Parathyroid adenoma (tissue), 2 donors: ENCODE measurements around the gene PNKP.

Experiments
- H2AFZ ChIP-seq: fragments of 300-600 bp; sonication (generic); one replicate; pipeline ENCODE4 v1.7.0; 2017; ENCODE audit warnings: antibody characterized with exemption, mild to moderate bottlenecking
- H3K27ac ChIP-seq: fragments of 300-600 bp; sonication (generic); one replicate; pipeline ENCODE4 v1.7.0; 2017
- H3K27me3 ChIP-seq: fragments of 300-600 bp; sonication (generic); one replicate; pipeline ENCODE4 v1.7.0; 2017; ENCODE audit warnings: low read length; ENCODE audit not compliant: control insufficient read depth, insufficient read depth
- H3K36me3 ChIP-seq: fragments of 300-600 bp; sonication (generic); one replicate; pipeline ENCODE4 v1.7.0; 2017; ENCODE audit warnings: low read length; ENCODE audit not compliant: control insufficient read depth, insufficient read depth
- H3K4me1 ChIP-seq: fragments of 300-600 bp; sonication (generic); one replicate; pipeline ENCODE4 v1.7.0; 2017; ENCODE audit warnings: control low read depth
- H3K4me2 ChIP-seq: fragments of 300-600 bp; sonication (generic); one replicate; pipeline ENCODE4 v1.7.0; 2017; ENCODE audit warnings: low read length
- H3K4me3 ChIP-seq: fragments of 300-600 bp; sonication (generic); one replicate; pipeline ENCODE4 v1.7.0; 2017; ENCODE audit warnings: low read depth, low read length
- H3K79me2 ChIP-seq: fragments of 300-600 bp; sonication (generic); one replicate; pipeline ENCODE4 v1.7.0; 2017; ENCODE audit warnings: control low read depth
- H3K9ac ChIP-seq: fragments of 300-600 bp; sonication (generic); one replicate; pipeline ENCODE4 v1.7.0; 2017; ENCODE audit warnings: mild to moderate bottlenecking
- H3K9me3 ChIP-seq: fragments of 300-600 bp; sonication (generic); one replicate; pipeline ENCODE4 v1.7.0; 2017; ENCODE audit warnings: low read length; ENCODE audit not compliant: control insufficient read depth
- CTCF ChIP-seq: fragments of 300-600 bp; sonication (generic); IDR thresholded peaks from one replicate; pipeline ENCODE4 v1.7.0; 2017; ENCODE audit warnings: antibody characterized with exemption, mild to moderate bottlenecking
- donor health status: primary hyperparathyroidism.

Gene PNKP

GRCh38 chr19:49871349-49871985 lies 4.1 kb upstream of the PNKP start:
- Histone ChIP-seq H3K36me3 (no peaks in the 10 kb centered on the region), H3K9ac (no peak overlapping the region), H3K27me3 (no peaks in the 10 kb centered on the region), H3K4me1 (peaks cover 22% of the 10 kb centered on the region), H3K79me2 (peaks cover 16% of the 10 kb centered on the region), H3K9me3 (no peaks in the 10 kb centered on the region), H3K27ac (no peak overlapping the region), H2AFZ (no peak overlapping the region), H3K4me3 (no peak overlapping the region), H3K4me2 (no peak overlapping the region)
- TF ChIP-seq CTCF = no peak

GRCh38 chr19:49870309-49870901 lies 3.0 kb upstream of the PNKP start:
- H3K79me2 ChIP-seq = peaks cover 18% of the 10 kb centered on the region
- H3K27me3 ChIP-seq = no peaks in the 10 kb centered on the region
- H2AFZ ChIP-seq = peak overlapping the region; percentile 92
- H3K4me1 ChIP-seq = peaks cover 26% of the 10 kb centered on the region
- no peak for TF ChIP-seq CTCF
- H3K36me3 ChIP-seq = no peaks in the 10 kb centered on the region
- peak overlapping the region; percentile 99 for H3K27ac ChIP-seq
- peak overlapping the region; percentile 85 for H3K4me2 ChIP-seq
- H3K9ac ChIP-seq = no peak overlapping the region
- H3K4me3 ChIP-seq = peak overlapping the region; percentile 62
- H3K9me3 ChIP-seq = no peaks in the 10 kb centered on the region

- peak overlapping the region; percentile 34 for H3K9ac ChIP-seq
- peak overlapping the region; percentile 99 for H3K27ac ChIP-seq
- peak overlapping the region; percentile 85 for H3K4me2 ChIP-seq
- TF ChIP-seq CTCF = peak; percentile 24
- peaks cover 24% of the 10 kb centered on the region for H3K4me1 ChIP-seq
- no peaks in the 10 kb centered on the region for H3K9me3 ChIP-seq
- peaks cover 17% of the 10 kb centered on the region for H3K79me2 ChIP-seq
- no peaks in the 10 kb centered on the region for H3K36me3 ChIP-seq
- peak overlapping the region; percentile 92 for H2AFZ ChIP-seq
- H3K4me3 ChIP-seq = peak overlapping the region; percentile 62
- no peaks in the 10 kb centered on the region for H3K27me3 ChIP-seq
Measured at GRCh38 chr19:49869484-49870308, 2.3 kb upstream of the PNKP start.

- no peaks in the 10 kb centered on the region for H3K36me3 ChIP-seq
- H3K27me3 ChIP-seq = no peaks in the 10 kb centered on the region
- H3K9me3 ChIP-seq = no peaks in the 10 kb centered on the region
- H3K9ac ChIP-seq = no peak overlapping the region
- peak overlapping the region; percentile 85 for H2AFZ ChIP-seq
- no peak for TF ChIP-seq CTCF
- peaks cover 24% of the 10 kb centered on the region for H3K79me2 ChIP-seq
- H3K27ac ChIP-seq = peak overlapping the region; percentile 99
- H3K4me1 ChIP-seq = peaks cover 24% of the 10 kb centered on the region
- peak overlapping the region; percentile 62 for H3K4me3 ChIP-seq
- peak overlapping the region; percentile 84 for H3K4me2 ChIP-seq
Measured at GRCh38 chr19:49869009-49869483, 1.7 kb upstream of the PNKP start.
